NOMO-1 treated with dmso at 0.1 percent for 144 hours (cell line): ENCODE data around the gene PPOX.

Source experiments
- DNase-seq: peaks from one replicate; lab custom pipeline; 2025; ENCODE audit not compliant: unreplicated experiment; lab: John Stamatoyannopoulos, UW

The PPOX gene

GRCh38 chr1:161175771-161176453 lies 9.7 kb downstream of the PPOX start:
- no peak for DNase-seq

DNA sequence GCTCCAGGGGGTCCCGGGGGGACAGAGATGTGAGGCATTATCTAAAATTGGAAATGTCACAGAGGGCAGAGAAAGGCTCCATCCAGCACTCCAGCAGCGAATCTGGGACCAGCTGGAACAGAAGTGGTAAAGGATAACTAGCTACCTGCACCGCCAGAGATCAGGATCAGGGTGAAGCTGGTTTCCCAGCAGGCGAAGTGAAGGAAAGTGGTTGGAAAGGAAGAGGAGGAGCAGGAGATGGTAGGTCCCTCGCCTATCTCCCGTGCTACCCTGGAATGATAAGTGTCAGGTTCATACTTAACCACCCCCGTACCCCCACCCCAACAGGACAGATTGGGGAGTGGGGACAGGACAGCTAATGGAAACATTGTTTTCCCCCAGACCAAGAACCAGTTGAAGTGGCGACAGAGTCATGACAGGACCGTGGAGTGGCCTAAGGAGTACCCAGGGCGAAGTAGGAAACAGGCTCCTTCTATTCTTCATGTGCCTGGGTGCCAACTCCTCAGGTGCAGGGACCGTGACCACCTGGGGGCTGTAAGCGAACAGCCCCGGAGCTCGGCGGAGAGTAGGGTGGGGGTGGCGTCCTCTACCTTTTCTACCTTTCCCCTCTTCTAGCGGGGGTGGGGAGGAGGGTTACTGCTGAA lies 10.4 kb downstream of the PPOX start:
- DNase-seq, result no peak

- DNase-seq, result peak; percentile 58
Observed at GRCh38 chr1:161177112-161177935, 11.1 kb downstream of the PPOX start, which contains the start of gene B4GALT3. TSS of gene B4GALT3 (minus strand) at chr1:161177507. CDS start at chr1:161176060, 1,447 bp downstream.

GRCh38 chr1:161177936-161178244 lies 11.7 kb downstream of the PPOX start:
- DNase-seq, result no peak

GRCh38 chr1:161179698-161180097 lies 13.5 kb downstream of the PPOX start:
- DNase-seq, result no peak

- no peak for DNase-seq
Observed at GRCh38 chr1:161180639-161181038, 14.4 kb downstream of the PPOX start.

- DNase-seq, result peak; percentile 80
Observed at GRCh38 chr1:161182214-161182613, 16.0 kb downstream of the PPOX start.

GRCh38 chr1:161185282-161185682 lies 19.1 kb downstream of the PPOX start:
- DNase-seq, result peak; percentile 97

GRCh38 chr1:161185732-161186311 lies 19.6 kb downstream of the PPOX start:
- peak; percentile 77 for DNase-seq

DNA sequence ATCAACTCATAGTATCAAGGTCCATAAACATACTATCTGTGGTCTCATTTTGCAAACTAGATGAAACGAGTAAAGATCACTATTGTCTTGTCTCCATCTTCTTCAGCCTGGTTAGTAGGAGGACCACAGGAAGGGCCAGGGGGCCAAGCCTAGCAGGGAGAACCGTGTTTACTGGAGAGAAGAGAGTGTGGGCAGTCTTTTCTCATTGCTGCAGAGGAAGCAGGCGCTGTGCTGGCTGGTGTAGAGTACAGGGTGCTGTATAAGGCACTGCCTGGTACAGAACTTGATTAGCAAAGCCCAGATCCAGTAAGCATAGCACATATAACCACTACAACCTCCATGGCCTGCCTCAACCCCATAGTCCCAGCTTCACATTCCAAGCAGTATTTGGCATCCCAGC lies 21.1 kb downstream of the PPOX start:
- no peak for DNase-seq

DNA sequence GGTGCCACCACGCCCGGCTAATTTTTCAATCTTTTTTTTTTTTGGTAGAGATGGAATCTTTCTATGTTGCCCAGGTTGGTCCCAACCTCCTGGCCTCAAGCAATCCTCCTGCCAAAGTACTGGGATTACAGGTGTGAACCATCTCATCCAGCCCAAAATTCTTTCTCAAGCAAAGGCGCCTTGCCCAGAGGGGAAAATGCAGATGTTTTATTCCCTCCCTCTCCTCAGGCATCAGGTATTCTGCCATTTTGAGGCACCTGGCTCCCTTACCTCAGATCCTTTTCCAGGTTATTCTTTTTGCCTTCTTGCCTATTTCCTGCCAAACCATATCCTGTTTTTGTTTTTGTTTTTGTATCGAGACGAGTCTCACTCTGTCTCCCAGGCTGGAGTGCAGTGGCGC lies 22.2 kb downstream of the PPOX start:
- DNase-seq, result no peak

DNA sequence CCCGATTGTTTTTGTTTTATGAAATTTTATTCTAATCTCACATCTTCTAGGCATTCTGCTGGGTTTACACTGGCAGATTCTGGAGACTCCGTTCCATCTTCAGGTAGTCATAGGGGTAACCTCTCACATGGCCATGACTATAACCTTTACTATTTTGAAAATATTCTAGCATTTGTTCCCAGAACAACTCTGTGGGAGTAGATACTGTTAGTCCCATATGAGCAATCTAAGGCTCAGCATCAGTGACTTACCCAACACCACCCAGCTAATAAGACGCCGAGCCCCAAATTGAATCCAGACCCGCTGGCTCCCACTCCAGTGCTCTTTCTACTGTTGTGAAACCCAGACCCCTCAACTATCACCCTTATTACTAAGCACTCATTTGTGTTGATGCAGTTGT lies 22.8 kb downstream of the PPOX start:
- DNase-seq, result no peak

GRCh38 chr1:161190962-161191521 lies 24.8 kb downstream of the PPOX start:
- no peak for DNase-seq

DNA sequence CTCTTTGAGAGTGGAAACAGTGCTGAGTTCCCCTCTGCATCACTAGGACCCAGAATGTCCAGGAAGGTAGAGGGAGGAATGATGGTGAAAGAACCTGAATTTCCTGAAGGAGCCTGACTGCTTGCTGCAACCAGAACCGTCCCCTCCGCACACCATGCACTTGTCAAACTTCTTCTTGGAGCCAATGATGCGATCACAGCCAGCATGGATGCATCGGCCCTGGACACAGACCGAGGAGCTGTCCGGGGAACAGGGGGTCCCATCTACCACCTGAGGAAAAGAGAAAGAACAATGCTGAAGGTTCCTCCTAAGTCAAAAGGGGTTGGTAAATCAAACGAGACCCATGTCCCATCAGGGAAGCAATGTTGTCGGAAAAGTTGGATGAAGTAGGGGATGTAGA lies 25.7 kb downstream of the PPOX start:
- no peak for DNase-seq

DNA sequence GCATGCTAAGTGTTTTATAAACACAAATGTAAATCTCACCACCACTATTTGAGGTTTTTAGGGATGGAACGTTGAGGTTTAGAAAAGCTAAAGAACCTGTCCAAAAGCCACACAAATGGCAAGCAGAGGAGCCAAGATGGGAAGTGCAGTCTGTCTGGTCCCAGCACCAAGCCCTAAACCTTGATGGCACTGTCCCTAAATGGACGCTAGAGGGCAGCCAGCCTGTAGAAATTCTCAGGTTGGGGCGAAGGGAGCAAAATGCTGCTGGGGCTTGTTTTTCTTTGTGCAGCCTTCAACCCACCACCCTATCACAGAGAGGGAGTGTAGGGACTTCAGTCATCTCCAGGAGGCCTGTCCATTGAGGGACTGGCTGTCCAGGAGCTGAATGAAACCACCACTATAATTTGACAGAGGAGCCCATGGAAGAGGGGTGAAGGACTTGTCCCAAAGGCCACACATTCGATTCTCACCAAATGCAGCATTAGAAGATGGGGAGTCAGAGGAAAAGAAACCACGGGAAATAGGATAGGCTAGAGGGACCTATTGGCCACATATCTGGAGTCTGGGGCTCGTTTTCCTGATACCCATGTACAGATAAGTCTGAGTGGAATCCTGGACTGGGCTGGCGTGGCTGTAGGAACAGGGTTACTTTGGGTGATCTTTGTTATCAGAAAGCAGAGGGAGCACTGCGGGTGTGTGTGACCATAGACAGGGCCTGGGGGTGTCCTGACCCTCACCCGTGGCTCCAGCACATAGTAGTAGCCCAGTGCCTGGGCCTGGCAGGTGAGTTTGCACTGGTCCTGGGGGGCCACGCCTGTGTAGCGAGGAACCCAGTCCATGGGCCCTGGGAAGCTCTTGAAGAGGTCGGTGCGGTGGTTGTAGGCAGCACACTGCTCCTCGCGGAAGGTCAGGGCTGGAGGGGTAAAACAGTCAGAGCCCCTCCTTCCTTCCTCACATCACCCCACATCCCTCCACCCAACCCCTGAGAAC lies 26.5 kb downstream of the PPOX start:
- peak; percentile 56 for DNase-seq

DNA sequence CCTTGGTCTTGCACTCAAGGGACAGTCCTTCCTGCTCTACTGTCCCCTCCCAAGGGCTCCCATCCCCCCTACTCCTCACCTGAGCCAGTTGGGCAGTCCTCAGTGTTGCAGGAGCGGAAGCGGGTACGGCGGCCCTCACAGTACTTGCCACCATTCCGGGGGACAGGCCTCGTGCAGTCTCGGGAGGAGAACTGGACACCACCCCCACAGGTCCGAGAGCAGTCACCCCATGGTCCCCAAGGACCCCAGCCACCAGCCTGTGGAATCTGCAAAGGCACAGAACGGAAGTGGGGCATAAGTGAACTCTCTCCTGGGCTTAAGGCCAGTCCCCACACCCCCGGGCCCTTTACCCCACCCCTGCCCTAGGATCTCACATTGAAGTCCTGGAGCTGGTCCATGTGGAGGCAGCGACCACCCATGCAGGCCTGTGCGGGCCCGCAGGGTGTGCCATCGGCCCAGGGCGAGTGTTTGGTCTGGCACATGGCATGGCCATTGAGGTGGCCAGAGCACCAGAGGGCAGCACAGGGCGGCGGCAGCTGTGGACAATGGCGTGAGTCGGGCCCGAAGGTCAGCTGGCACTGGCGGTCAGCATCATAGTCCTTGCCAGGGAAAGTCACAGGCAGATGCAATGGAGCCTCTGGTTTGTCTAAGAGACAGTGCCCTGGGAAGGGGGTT lies 27.5 kb downstream of the PPOX start:
- no peak for DNase-seq

- DNase-seq, result peak; percentile 46
Observed at GRCh38 chr1:161195171-161195570, 28.9 kb downstream of the PPOX start.

- DNase-seq, result no peak
Observed at GRCh38 chr1:161196111-161196510, 29.9 kb downstream of the PPOX start.
